ENCODE measurements around the gene STAU1. TPM values are rescaled to one million over a fixed set of nuclear protein-coding genes. Genes with fewer than 3 reads are reported as not detected.

Gene STAU1
- total RNA-seq, 2 donors from 2014 or later, result 90.2 to 95.5 TPM

DNA sequence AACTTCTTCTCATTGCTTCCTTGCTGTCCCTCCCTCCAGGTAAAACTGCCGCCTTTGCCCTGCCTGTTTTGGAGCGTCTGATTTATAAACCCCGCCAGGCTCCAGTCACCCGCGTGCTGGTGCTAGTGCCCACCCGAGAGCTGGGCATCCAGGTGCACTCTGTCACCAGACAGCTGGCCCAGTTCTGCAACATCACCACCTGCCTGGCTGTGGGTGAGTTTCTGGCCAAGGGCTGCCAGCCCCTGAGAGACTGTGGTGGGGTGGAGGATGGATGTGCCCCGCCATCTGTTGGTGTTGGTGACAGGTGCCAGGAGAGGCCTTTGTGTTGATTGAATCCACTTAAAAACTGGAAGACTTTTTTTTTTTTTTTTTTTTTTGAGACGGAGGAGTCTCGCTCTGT, 40.5 kb upstream of the STAU1 start:
- no peak overlapping the region for H3K4me3 Mint-ChIP-seq
- Histone ChIP-seq H3K9me3 (ENCODE audit: control insufficient read depth, low read length) (no peaks in the 10 kb centered on the region), H3K9ac (ENCODE audit: extremely low read depth, low read length, poor library complexity, severe bottlenecking) (no peak overlapping the region), H3K4me3 (ENCODE audit: low read length) (no peak overlapping the region), H3K36me3 (ENCODE audit: control insufficient read depth, insufficient read depth, low read length) (peaks cover 87% of the 10 kb centered on the region), H3K27ac (ENCODE audit: low read depth, low read length) (no peak overlapping the region), H3K4me1 (ENCODE audit: control insufficient read depth, insufficient read depth, low read length) (no peaks in the 10 kb centered on the region), H3K27me3 (ENCODE audit: control insufficient read depth, insufficient read depth, low read length, poor library complexity, severe bottlenecking) (no peaks in the 10 kb centered on the region)
- DNase-seq, result no peak
- H3K9me3 Mint-ChIP-seq, result no peaks in the 10 kb centered on the region
- no peak overlapping the region for H3K27ac Mint-ChIP-seq
- no peak for TF ChIP-seq CTCF (conservative IDR thresholded peaks at IDR 0.05)
- no peaks in the 10 kb centered on the region for H3K4me1 Mint-ChIP-seq
- 93 to 94% methylated on average over 3 to 9 of the region's 9 CpGs for WGBS, 2 experiments (ENCODE audit: insufficient coverage in 1 of 2, insufficient read length in 1 of 2)
- H3K27me3 Mint-ChIP-seq (ENCODE audit: insufficient read depth), result no peaks in the 10 kb centered on the region
- H3K36me3 Mint-ChIP-seq (ENCODE audit: low read depth), result peaks cover 76% of the 10 kb centered on the region

GRCh38 chr20:49225896-49226295, 37.8 kb upstream of the STAU1 start:
- Mint-ChIP-seq H3K4me3 (no peak overlapping the region), H3K9me3 (no peaks in the 10 kb centered on the region), H3K27ac (no peak overlapping the region), H3K27me3 (ENCODE audit: insufficient read depth) (no peaks in the 10 kb centered on the region), H3K36me3 (ENCODE audit: low read depth) (peaks cover 71% of the 10 kb centered on the region), H3K4me1 (no peaks in the 10 kb centered on the region)
- Histone ChIP-seq H3K4me1 (ENCODE audit: control insufficient read depth, insufficient read depth, low read length) (no peaks in the 10 kb centered on the region), H3K9me3 (ENCODE audit: control insufficient read depth, low read length) (no peaks in the 10 kb centered on the region), H3K9ac (ENCODE audit: extremely low read depth, low read length, poor library complexity, severe bottlenecking) (no peak overlapping the region), H3K36me3 (ENCODE audit: control insufficient read depth, insufficient read depth, low read length) (peaks cover 87% of the 10 kb centered on the region), H3K4me3 (ENCODE audit: low read length) (no peak overlapping the region), H3K27me3 (ENCODE audit: control insufficient read depth, insufficient read depth, low read length, poor library complexity, severe bottlenecking) (no peaks in the 10 kb centered on the region), H3K27ac (ENCODE audit: low read depth, low read length) (no peak overlapping the region)
- peak; percentile 41 for TF ChIP-seq CTCF (conservative IDR thresholded peaks at IDR 0.05)
- DNase-seq, result no peak
- 90 to 97% methylated on average over 2 to 7 of the region's 7 CpGs for WGBS, 2 experiments (ENCODE audit: insufficient coverage in 1 of 2, insufficient read length in 1 of 2)

DNA sequence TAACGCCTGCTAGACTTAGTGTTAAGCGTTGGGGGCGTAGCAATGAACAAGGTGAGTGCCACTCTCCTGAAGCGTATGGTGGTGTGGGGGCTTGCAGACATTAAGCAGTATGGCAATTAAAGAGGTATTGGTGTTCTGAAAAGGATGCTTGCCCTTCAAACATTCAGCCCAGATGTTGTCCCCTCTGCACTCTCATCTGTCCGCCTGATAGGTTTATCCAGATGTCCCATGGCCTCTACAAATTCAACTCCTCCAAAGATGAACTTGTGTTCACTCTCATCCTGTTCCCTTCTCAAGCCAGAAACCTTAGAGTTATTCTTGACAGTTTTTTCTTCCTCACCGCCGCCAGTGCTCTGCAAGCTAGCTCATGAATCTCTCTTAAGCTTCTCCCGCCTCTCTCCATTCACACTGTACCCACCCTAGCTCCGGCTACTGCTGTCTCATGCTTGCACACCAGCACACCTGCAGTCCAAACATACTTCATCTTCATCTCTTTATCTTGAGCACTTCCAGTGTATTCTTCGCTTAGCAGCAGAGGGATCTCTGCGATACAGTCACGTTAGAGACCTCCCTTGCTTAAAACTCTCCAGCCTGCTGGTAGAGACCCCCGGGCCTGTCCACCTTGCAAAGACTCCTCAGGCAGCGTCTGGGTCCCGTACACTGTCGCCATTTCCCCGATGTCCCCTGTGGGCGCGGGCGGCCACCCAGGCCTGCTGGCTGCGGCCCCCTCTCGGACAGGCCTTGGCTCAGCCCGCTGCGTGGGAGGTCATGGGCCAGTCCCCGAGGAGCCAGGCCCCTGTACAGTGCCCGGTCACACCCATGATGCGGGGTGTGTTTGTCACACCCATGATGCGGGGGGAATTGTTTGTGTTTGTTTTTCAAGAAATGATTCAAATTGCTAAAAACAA, 32.0 kb upstream of the STAU1 start:
- peaks cover 2% of the 10 kb centered on the region for H3K9me3 Mint-ChIP-seq
- no peak for TF ChIP-seq CTCF (conservative IDR thresholded peaks at IDR 0.05)
- Histone ChIP-seq H3K9ac (ENCODE audit: extremely low read depth, low read length, poor library complexity, severe bottlenecking) (peak overlapping the region; percentile 83), H3K36me3 (ENCODE audit: control insufficient read depth, insufficient read depth, low read length) (peaks cover 37% of the 10 kb centered on the region), H3K27me3 (ENCODE audit: control insufficient read depth, insufficient read depth, low read length, poor library complexity, severe bottlenecking) (no peaks in the 10 kb centered on the region), H3K9me3 (ENCODE audit: control insufficient read depth, low read length) (no peaks in the 10 kb centered on the region), H3K4me1 (ENCODE audit: control insufficient read depth, insufficient read depth, low read length) (peaks cover 3% of the 10 kb centered on the region), H3K4me3 (ENCODE audit: low read length) (peak overlapping the region; percentile 97), H3K27ac (ENCODE audit: low read depth, low read length) (no peak overlapping the region)
- H3K27ac Mint-ChIP-seq, result peak overlapping the region; percentile 93
- H3K27me3 Mint-ChIP-seq (ENCODE audit: insufficient read depth), result peaks cover 2% of the 10 kb centered on the region
- H3K4me3 Mint-ChIP-seq, result peak overlapping the region; percentile 84
- no peak for DNase-seq
- WGBS, 2 experiments (ENCODE audit: insufficient coverage in 1 of 2, insufficient read length in 1 of 2), result 71 to 74% methylated on average over 17 to 26 of the region's 28 CpGs
- peaks cover 11% of the 10 kb centered on the region for H3K4me1 Mint-ChIP-seq
- H3K36me3 Mint-ChIP-seq (ENCODE audit: low read depth), result peaks cover 32% of the 10 kb centered on the region

Data from endodermal cell (in vitro differentiated cells).